ENCODE data around the gene WT1. TPM values are rescaled to one million over a fixed set of nuclear protein-coding genes. Genes with fewer than 3 reads are reported as not detected.
"Not testable (repeated sequence)": the region's sequence is repeated elsewhere in the genome, so short reads cannot be mapped to it uniquely, and the experiment has no call there.

WT1 gene
- total and polyA plus RNA-seq, 2 of the 8 experiments (the other 6 are each of a cell fraction or from before 2014, with no cell fraction given) = 0.05 to 0.17 TPM

- H3K4me1 ChIP-seq (replicated peaks in 1 of 4; ENCODE audit: control insufficient read depth in 3 of 4, insufficient read depth in 4 of 4, low read length in 3 of 4); H3K27me3 ChIP-seq (replicated peaks in 1 of 4; ENCODE audit: control insufficient read depth in 3 of 4, extremely low read depth in 1 of 4, insufficient read depth in 3 of 4, low read length in 3 of 4); H3K14ac ChIP-seq (ENCODE audit: insufficient read length); H2BK120ac ChIP-seq (replicated peaks; ENCODE audit: low read depth, low read length); H3K4me3 ChIP-seq (ENCODE audit: extremely low read depth in 1 of 4, insufficient read depth in 2 of 4, low read depth in 3 of 4, low read length in 4 of 4); H3K9me3 ChIP-seq (ENCODE audit: insufficient read depth in 2 of 2, low read depth in 1 of 2, low read length in 1 of 2); H3K4ac ChIP-seq (replicated peaks; ENCODE audit: insufficient read length, low read depth, low read length); DNase-seq (ENCODE audit: low read depth in 1 of 2, low spot score in 2 of 2); POLR2A ChIA-PET (ENCODE audit: partially characterized antibody); H3K23ac ChIP-seq (ENCODE audit: insufficient read length); H3K23me2 ChIP-seq (ENCODE audit: low read depth, low read length); H2AK5ac ChIP-seq (ENCODE audit: low read depth, low read length); H3K36me3 ChIP-seq (ENCODE audit: control insufficient read depth in 2 of 4, insufficient read depth in 4 of 4, low read length in 3 of 4); H2BK5ac ChIP-seq (ENCODE audit: low read depth, low read length); H3K27ac ChIP-seq (ENCODE audit: low read depth, low read length); H2BK12ac ChIP-seq (ENCODE audit: low read depth, low read length); FAIRE-seq; H4K8ac ChIP-seq (ENCODE audit: extremely low read depth, insufficient read depth, low read length); H3K4me2 ChIP-seq (ENCODE audit: insufficient read depth in 1 of 2, low read depth in 2 of 2, low read length in 2 of 2); H2BK15ac ChIP-seq (ENCODE audit: low read length); H2AFZ ChIP-seq (ENCODE audit: low read length); H3K79me2 ChIP-seq (ENCODE audit: control insufficient read depth in 1 of 2, insufficient read depth in 2 of 2, low read length in 2 of 2); H4K91ac ChIP-seq (replicated peaks; ENCODE audit: insufficient read length, low read length); H2BK20ac ChIP-seq (ENCODE audit: low read length); H3K56ac ChIP-seq (replicated peaks; ENCODE audit: insufficient read length, low read depth, low read length); H3K79me1 ChIP-seq (ENCODE audit: low read depth, low read length); H3K9ac ChIP-seq (replicated peaks in 1 of 4; ENCODE audit: extremely low read depth in 1 of 4, low read depth in 3 of 4, low read length in 3 of 4); H4K5ac ChIP-seq (ENCODE audit: insufficient read length, low read depth, low read length); H4K20me1 ChIP-seq (replicated peaks in 1 of 2; ENCODE audit: control insufficient read depth in 1 of 2, insufficient read depth in 2 of 2, low read length in 2 of 2); H3K18ac ChIP-seq (ENCODE audit: extremely low read depth, low read length): not testable (repeated sequence)
- 86% methylated on average over 4 of the region's 4 CpGs; no CpG with 5 or more reads in 1 of the 2 experiments for WGBS, 2 experiments (ENCODE audit: extremely low coverage in 1 of 2, insufficient coverage in 1 of 2, insufficient read length in 1 of 2, insufficient replicate concordance in 2 of 2, low coverage in 1 of 2, low lambda C conversion rate in 2 of 2, missing lambda C conversion rate in 1 of 2)
- CTCF ChIA-PET (ENCODE audit: partially characterized antibody) = interaction anchor here (1.1 to 1.5 kb wide), 2 partner anchors 24 to 101 kb away, joined by 3 to 7 read pairs; no protein-coding TSS in a partner anchor
These were observed 36.2 kb upstream of the WT1 start for GRCh38 chr11:32471544-32471943.

Data from H1 (cell line).